ENCODE data around the gene GDE1.

Gene GDE1

DNA sequence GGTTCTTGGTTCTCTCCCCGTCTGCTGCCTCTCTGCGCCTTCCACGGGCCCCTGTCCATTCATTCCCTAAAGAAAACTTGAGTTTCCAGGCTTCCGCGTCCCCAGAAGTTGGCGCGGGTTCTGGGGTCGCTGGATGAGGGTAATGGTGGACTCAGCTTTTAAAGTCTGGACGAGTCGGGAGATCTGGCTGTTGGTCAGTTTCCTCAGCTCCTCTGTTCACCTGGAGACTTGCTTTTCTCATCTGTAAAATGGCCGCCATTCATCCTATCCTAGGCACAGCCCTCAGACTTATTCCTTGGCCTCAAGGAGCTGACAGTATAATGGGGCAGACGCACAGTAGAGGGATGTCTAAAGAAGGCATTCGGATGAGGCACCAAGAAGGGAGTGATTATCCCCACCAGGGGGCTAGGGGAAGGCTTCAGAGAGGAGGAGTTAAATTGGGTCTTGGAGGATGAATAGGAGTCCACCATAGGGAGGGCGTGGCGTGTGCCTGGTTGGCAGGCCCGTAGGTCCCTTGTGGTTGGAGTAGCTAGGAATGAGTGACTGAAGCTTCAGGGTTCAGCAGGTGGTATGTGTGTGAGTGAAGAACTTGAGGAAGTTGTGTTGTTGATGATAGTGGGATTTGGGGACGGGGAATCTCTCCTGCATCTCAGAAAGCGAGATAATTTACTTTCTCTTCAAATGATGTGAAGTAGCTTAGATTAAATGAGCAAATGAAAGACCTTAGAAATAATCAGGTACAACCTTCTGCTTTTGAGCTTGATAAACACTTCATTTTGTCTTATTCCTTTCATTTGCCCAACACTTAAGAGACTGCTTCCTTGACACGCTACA, 34.3 kb upstream of the GDE1 start:
- Histone ChIP-seq H3K4me2 (ENCODE audit: low read depth, low read length, poor library complexity, severe bottlenecking) (no peak overlapping the region), H3K9me2 (replicated peaks; ENCODE audit: insufficient read depth, low read length) (no peaks in the 10 kb centered on the region), H3F3A (ENCODE audit: insufficient read depth) (no peaks in the 10 kb centered on the region), H3K4me3 (ENCODE audit: insufficient read depth, low read length, poor library complexity, severe bottlenecking) (no peak overlapping the region), H3K27me3 (ENCODE audit: low read length) (no peaks in the 10 kb centered on the region), H3K27ac (ENCODE audit: low read depth, low read length) (no peak overlapping the region), H2AFZ (ENCODE audit: low read depth, low read length, severe bottlenecking) (no peak overlapping the region), H3K36me3 (ENCODE audit: low read length) (no peaks in the 10 kb centered on the region), H4K20me1 (ENCODE audit: low read depth, low read length) (no peaks in the 10 kb centered on the region), H3K9me3 (ENCODE audit: insufficient read depth, low read length) (no peaks in the 10 kb centered on the region), H3K9ac (ENCODE audit: low read length) (no peak overlapping the region), H3K79me2 (ENCODE audit: insufficient read depth, low read length) (no peaks in the 10 kb centered on the region)
- TF ChIP-seq, protein P1, sequence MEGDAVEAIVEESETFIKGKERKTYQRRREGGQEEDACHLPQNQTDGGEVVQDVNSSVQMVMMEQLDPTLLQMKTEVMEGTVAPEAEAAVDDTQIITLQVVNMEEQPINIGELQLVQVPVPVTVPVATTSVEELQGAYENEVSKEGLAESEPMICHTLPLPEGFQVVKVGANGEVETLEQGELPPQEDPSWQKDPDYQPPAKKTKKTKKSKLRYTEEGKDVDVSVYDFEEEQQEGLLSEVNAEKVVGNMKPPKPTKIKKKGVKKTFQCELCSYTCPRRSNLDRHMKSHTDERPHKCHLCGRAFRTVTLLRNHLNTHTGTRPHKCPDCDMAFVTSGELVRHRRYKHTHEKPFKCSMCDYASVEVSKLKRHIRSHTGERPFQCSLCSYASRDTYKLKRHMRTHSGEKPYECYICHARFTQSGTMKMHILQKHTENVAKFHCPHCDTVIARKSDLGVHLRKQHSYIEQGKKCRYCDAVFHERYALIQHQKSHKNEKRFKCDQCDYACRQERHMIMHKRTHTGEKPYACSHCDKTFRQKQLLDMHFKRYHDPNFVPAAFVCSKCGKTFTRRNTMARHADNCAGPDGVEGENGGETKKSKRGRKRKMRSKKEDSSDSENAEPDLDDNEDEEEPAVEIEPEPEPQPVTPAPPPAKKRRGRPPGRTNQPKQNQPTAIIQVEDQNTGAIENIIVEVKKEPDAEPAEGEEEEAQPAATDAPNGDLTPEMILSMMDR (IDR thresholded peaks at IDR 0.05; ENCODE audit: insufficient read depth, low read length, poor library complexity, severe bottlenecking), result no peak
- no peak for TF ChIP-seq EZH2phosphoT487 (conservative IDR thresholded peaks at IDR 0.05; ENCODE audit: low read length)

DNA sequence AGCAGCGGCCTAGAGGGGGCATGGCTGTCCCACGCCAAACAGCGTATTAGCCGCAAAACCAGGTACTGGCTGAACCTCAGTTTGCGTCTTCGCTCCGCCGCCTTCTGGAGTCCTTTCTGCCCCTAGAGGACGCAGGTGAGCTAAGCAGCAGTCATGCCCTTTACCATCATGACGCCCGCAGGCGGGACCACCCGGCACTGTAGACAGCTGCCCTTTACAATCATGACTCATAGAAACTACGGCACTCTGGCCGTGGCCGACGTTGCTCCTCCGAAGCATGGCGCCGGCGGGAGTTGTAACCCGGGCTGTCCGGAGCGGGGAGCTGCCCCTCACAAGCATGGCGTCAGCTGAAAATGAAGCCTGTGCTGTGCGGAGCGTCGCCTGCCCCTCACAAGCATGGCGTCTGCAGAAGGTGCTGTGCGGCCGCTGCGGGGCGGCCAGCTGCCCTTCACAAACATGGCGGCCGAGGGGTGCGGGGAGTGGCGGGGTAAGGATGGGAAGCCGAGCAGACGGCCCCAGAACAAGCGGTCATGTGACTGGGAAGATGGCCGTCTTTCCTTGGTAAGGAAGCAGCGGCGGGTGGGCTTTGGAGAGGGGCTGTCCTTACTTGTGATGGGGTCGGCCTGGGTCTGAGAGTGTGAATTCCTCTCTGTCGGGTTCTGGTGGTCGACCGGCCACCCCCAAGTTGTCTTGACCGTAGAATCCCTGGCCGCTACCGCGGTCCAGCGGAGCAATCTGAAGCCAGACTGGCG, 33.5 kb upstream of the GDE1 start, which contains the start of gene VPS35L:
Gene VPS35L (plus strand): TSS at position 518 of the 752 bp plus-strand sequence. CDS start 27 bp downstream, at position 545.
- no peaks in the 10 kb centered on the region for H4K20me1 ChIP-seq (ENCODE audit: low read depth, low read length)
- no peaks in the 10 kb centered on the region for H3K9me3 ChIP-seq (ENCODE audit: insufficient read depth, low read length)
- H3K9ac ChIP-seq (ENCODE audit: low read length), result no peak within 1 kb of the TSS
- H3F3A ChIP-seq (ENCODE audit: insufficient read depth), result no peaks in the 10 kb centered on the region
- H2AFZ ChIP-seq (ENCODE audit: low read depth, low read length, severe bottlenecking), result no peak within 1 kb of the TSS
- no peak for TF ChIP-seq EZH2phosphoT487 (conservative IDR thresholded peaks at IDR 0.05; ENCODE audit: low read length)
- TF ChIP-seq, protein P1 (IDR thresholded peaks at IDR 0.05; ENCODE audit: insufficient read depth, low read length, poor library complexity, severe bottlenecking), result no peak
- no peak within 1 kb of the TSS for H3K4me3 ChIP-seq (ENCODE audit: insufficient read depth, low read length, poor library complexity, severe bottlenecking)
- no peaks in the 10 kb centered on the region for H3K79me2 ChIP-seq (ENCODE audit: insufficient read depth, low read length)
- no peak within 1 kb of the TSS for H3K27ac ChIP-seq (ENCODE audit: low read depth, low read length)
- H3K27me3 ChIP-seq (ENCODE audit: low read length), result no peaks in the 10 kb centered on the region
- no peak within 1 kb of the TSS for H3K4me2 ChIP-seq (ENCODE audit: low read depth, low read length, poor library complexity, severe bottlenecking)
- H3K36me3 ChIP-seq (ENCODE audit: low read length), result no peaks in the 10 kb centered on the region
- no peaks in the 10 kb centered on the region for H3K9me2 ChIP-seq (replicated peaks; ENCODE audit: insufficient read depth, low read length)

DNA sequence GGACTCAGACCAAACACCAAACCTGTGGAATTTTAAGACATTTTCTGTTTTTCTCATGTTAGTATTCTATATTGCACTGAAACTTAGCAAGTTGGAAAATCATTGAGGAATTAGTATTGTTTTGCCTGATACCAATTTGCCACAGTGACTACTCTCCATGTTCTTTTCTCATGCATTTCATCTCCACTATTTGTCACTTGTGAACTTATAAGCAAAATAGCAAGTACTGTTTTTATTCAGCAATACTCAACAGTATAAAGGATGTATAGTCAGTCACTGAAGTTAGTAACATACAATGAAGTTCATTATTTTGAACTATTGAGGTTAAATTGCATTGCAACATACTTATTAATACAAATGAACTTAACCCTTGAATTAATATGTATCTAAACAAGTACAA, 27.8 kb upstream of the GDE1 start:
- Histone ChIP-seq H4K20me1 (ENCODE audit: low read depth, low read length) (no peaks in the 10 kb centered on the region), H3K9me2 (replicated peaks; ENCODE audit: insufficient read depth, low read length) (no peaks in the 10 kb centered on the region), H2AFZ (ENCODE audit: low read depth, low read length, severe bottlenecking) (no peak overlapping the region), H3K27me3 (ENCODE audit: low read length) (no peaks in the 10 kb centered on the region), H3K9ac (ENCODE audit: low read length) (no peak overlapping the region), H3K9me3 (ENCODE audit: insufficient read depth, low read length) (no peaks in the 10 kb centered on the region), H3K4me2 (ENCODE audit: low read depth, low read length, poor library complexity, severe bottlenecking) (no peak overlapping the region), H3K27ac (ENCODE audit: low read depth, low read length) (no peak overlapping the region), H3K79me2 (ENCODE audit: insufficient read depth, low read length) (no peaks in the 10 kb centered on the region), H3F3A (ENCODE audit: insufficient read depth) (no peaks in the 10 kb centered on the region), H3K4me3 (ENCODE audit: insufficient read depth, low read length, poor library complexity, severe bottlenecking) (no peak overlapping the region), H3K36me3 (ENCODE audit: low read length) (peaks cover 24% of the 10 kb centered on the region)
- TF ChIP-seq, protein P1 (IDR thresholded peaks at IDR 0.05; ENCODE audit: insufficient read depth, low read length, poor library complexity, severe bottlenecking), result no peak
- TF ChIP-seq EZH2phosphoT487 (conservative IDR thresholded peaks at IDR 0.05; ENCODE audit: low read length), result no peak

Data from SU-DHL-6 (cell line).